ENCODE measurements around the gene TENM4.
A peak's percentile ranks its signal among the peaks of the same experiment; 100 is the strongest.

TENM4 gene

GRCh38 chr11:79237703-79238102 lies 203.1 kb downstream of the TENM4 start:
- peak overlapping the region; percentile 38 to 42 for H3K27ac ChIP-seq
- H3K4me1 ChIP-seq, result peaks cover 0 to 33% (median 18%) of the 10 kb centered on the region in 4 donors
- intact Hi-C loops (cut with DNase I; ENCODE audit: low total_unique reads), result no loop called here

DNA sequence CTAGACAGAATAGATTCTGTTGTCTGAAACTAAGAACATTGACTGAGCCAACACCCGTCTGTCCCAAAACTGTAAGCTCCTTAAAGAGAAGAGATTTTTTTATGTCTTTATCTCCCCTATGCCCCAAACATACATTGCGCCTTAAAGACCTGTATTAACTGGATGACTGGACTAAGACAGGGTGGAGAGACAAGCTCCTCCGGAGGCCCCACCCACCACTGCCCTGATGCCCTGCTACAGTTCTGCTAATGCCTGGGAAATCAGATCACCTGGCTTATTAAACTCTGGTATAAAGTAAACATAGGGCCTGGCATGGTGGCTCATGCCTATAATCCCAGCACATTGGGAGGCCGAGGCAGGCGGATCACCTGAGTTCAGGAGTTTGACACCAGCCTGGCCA lies 203.7 kb downstream of the TENM4 start:
- Histone ChIP-seq H3K27ac (peak overlapping the region; percentile 38 to 42), H3K4me1 (peaks cover 0 to 26% (median 17%) of the 10 kb centered on the region in 4 donors), H3K4me3 (no peak overlapping the region), H3K27me3 (no peaks in the 10 kb centered on the region), H3K9me3 (no peaks in the 10 kb centered on the region), H3K36me3 (no peaks in the 10 kb centered on the region)
- TF ChIP-seq CTCF (IDR thresholded peaks at IDR 0.05), result no peak
- peak in 1 of 2 donors; percentile 38 for DNase-seq
- intact Hi-C loops (cut with DNase I; ENCODE audit: low total_unique reads), result no loop called here

More at GRCh38 chr11:79237703-79238102, 203.1 kb downstream of the TENM4 start:
- no peak for TF ChIP-seq CTCF (IDR thresholded peaks at IDR 0.05)
- peak in 1 of 2 donors; percentile 9 for DNase-seq
- Histone ChIP-seq H3K9me3 (no peaks in the 10 kb centered on the region), H3K4me3 (no peak overlapping the region), H3K27me3 (no peaks in the 10 kb centered on the region), H3K36me3 (no peaks in the 10 kb centered on the region)

- Histone ChIP-seq H3K9me3 (no peaks in the 10 kb centered on the region), H3K4me1 (peaks cover 0 to 21% (median 17%) of the 10 kb centered on the region in 4 donors), H3K27ac (no peak overlapping the region), H3K36me3 (no peaks in the 10 kb centered on the region), H3K27me3 (no peaks in the 10 kb centered on the region), H3K4me3 (no peak overlapping the region)
- intact Hi-C loops (cut with DNase I; ENCODE audit: low total_unique reads), result no loop called here
- TF ChIP-seq CTCF (IDR thresholded peaks at IDR 0.05), result no peak
- peak in 1 of 2 donors; percentile 41 for DNase-seq
Observed at GRCh38 chr11:79236541-79236971, 204.3 kb downstream of the TENM4 start.

DNA sequence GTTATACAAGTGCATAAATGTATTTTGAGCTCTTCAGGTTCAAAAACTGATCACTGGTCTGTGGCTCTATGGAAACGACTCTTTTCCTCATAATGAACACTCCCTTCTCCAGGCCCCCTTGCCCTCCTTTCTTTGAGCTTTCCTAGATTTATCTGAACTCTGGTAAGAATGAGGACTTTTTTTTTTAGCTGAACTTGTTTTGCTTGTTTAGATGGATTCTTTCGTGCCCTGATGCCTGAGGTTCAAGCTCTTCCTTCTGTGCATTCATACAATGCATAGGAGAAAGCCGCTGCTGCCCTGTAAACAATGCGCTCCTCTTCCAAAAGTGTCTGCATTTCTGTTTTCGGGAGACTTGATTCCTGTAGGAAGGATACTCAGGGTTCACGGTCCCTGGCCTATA lies 205.1 kb downstream of the TENM4 start:
- TF ChIP-seq CTCF (IDR thresholded peaks at IDR 0.05), result no peak
- intact Hi-C loops (cut with DNase I; ENCODE audit: low total_unique reads), result no loop called here
- Histone ChIP-seq H3K9me3 (no peaks in the 10 kb centered on the region), H3K27me3 (no peaks in the 10 kb centered on the region), H3K4me3 (no peak overlapping the region), H3K36me3 (no peaks in the 10 kb centered on the region), H3K27ac (no peak overlapping the region), H3K4me1 (peaks cover 0 to 21% (median 17%) of the 10 kb centered on the region in 4 donors)
- no peak for DNase-seq

DNA sequence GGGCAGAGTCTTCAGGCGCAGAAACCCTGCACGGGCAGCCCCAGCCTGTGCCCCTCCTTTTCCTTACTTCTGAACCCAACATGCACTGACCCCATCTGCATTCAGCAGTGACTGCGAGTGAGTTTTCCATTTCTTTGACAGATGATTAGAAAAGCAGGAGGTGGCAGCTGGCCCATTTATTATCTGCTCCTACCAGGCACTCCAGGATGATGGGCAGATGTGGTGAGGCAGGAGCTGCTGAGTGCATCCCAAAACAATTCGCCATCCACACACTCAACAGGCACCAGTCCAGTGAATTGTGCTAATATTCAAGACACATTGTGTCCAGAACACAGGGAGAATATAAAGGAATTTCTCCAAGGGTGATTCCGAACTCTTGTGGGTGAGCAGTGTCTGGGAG lies 208.5 kb downstream of the TENM4 start:
- intact Hi-C loops (cut with DNase I; ENCODE audit: low total_unique reads), result no loop called here
- no peaks in the 10 kb centered on the region for H3K9me3 ChIP-seq
- H3K27me3 ChIP-seq, result no peaks in the 10 kb centered on the region
- no peak overlapping the region for H3K4me3 ChIP-seq
- no peak for TF ChIP-seq CTCF (IDR thresholded peaks at IDR 0.05)
- H3K4me1 ChIP-seq, result peaks cover 0 to 10% (median 8%) of the 10 kb centered on the region in 4 donors
- H3K27ac ChIP-seq, result no peak overlapping the region
- H3K36me3 ChIP-seq, result no peaks in the 10 kb centered on the region
- DNase-seq, result no peak

DNA sequence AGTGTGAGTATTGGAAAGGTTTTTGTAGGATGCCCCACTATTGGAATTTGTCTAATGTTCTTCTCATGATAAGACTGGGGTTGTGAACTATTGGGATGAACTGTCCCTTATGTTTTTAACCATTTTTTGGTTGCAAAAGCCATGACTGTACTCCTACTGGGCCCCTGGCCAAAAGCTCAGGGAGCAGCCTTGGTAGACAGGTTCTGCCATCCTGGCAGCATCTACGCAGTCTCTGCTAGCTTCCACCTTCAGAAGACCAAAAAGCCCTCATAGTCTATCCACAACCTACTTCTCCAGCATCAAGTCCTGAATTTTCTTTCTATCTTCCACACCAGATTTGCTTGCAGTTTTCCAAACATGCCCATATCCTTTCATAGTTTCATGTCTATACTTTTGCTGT lies 211.8 kb downstream of the TENM4 start:
- DNase-seq, result no peak
- no peaks in the 10 kb centered on the region for H3K36me3 ChIP-seq
- H3K4me1 ChIP-seq, result no peaks in the 10 kb centered on the region
- no peaks in the 10 kb centered on the region for H3K27me3 ChIP-seq
- H3K4me3 ChIP-seq, result no peak overlapping the region
- intact Hi-C loops (cut with DNase I; ENCODE audit: low total_unique reads), result no loop called here
- no peak for TF ChIP-seq CTCF (IDR thresholded peaks at IDR 0.05)
- no peaks in the 10 kb centered on the region for H3K9me3 ChIP-seq
- no peak overlapping the region for H3K27ac ChIP-seq
